ENCODE measurements around the gene PRKAA1.
"Not testable (repeated sequence)": the region's sequence is repeated elsewhere in the genome, so short reads cannot be mapped to it uniquely, and the experiment has no call there.

The PRKAA1 gene

DNA sequence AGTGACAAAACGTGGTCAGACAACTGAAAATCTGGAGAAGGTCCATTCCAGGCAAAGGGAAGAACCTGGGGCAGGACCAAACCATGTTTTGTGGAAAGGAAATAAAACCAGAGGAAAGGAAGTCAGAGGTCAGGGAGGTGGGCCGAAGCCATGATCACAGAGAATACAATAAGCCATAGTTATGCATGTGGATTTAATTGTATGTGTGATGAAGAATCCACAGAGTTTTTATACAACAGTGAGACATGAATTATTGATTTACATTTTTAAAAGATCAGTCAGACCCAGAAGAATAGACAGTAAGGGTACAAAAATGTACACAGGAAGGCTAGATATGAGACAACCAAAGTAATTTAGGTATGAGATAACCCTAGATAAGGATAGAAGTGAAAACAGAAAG lies 63.2 kb downstream of the PRKAA1 start:
- no peak for DNase-seq (ENCODE audit: low read depth in 2 of 2)

DNA sequence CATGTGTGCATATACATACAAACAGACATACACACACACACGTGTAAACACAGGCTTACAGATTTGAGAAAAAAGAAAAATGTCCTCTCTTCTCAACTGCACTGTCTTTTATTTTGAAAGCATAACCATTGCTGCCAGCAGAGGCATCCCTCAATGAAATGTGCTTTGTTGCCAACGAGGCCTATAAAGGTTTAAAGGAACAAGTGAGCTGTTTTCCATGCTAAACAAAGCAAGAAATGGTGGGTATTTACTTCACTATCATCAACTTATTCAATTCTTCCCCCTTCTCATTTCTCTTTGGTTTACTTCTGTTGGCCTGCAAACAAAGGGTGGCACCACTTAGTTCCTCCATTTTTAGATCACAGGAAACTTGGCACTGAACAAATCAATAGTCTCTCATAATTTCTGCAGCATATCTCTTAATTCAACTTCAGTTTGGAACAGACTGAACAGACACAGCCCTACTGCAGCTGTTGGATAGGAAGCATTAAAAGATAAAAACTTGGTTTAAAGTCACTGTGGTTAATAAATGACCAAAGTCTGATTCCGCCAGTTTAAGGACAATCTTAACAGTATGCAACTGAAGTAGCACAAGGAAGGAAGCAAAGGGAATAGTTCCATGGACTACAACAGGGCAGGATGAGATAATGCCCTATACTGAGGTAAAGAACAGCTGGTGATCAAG lies 64.2 kb downstream of the PRKAA1 start:
- no peak for DNase-seq (ENCODE audit: low read depth in 2 of 2)

DNA sequence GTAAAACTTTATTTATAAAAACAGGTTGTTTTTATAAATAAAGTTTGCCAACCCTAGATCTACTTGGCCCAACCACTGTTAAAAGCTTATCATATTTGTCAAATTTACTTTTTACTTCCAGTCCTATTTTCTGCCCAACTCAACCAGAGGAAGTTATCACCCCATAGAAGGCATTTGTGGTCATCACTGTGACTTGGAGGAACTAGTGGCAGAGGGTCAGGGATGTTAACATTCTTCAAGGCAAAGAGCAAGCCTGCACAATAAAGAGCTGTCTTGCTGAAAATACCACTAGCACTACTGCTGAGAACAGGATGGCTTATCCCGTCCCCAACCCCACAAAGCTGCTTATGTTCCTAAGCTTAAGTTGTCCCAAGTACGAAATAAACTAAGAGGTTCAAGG lies 64.7 kb downstream of the PRKAA1 start:
- no peak for DNase-seq (ENCODE audit: low read depth in 2 of 2)

GRCh38 chr5:40722497-40722911 lies 75.7 kb downstream of the PRKAA1 start:
- DNase-seq (ENCODE audit: low read depth in 2 of 2) = not testable (repeated sequence)

DNA sequence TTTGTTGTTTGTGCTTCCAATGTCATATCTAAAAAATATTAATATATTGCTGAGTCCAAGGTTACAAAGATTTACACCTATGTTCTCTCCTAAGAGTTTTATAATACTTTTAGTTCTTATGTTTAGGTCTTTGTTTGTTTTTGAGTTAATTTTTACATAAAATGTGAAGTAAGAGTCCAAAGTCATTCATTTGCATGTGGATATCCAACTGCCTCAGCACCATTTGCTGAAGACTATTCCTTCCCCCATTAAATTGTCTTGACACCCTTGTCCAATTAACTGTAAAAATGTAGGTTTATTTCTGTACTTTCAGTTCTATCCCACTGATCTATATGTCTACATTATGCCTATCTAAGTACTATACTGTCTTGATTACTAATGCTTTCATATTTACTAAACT lies 78.1 kb downstream of the PRKAA1 start:
- no peak for DNase-seq (ENCODE audit: low read depth in 2 of 2)

- no peak for DNase-seq (ENCODE audit: low read depth in 2 of 2)
Observed at GRCh38 chr5:40717281-40717680, 80.9 kb downstream of the PRKAA1 start.

DNA sequence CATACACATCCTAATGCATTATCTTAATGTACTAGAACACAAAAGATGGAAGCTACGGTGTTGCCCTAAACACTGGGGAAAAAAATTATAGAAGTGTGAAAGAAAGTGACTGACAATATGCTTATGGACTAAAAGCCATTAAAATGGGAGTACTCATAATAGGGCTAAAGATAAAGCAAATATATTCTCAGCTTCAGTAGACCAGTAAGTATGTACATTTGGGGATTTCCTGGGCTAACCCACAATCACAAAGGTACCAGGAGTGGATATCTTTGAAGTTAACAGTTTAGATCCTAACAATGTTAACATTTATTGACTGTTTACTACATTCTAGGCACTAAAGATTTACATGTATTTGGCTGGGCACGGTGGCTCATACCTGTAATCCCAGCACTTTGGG lies 81.6 kb downstream of the PRKAA1 start:
- no peak for DNase-seq (ENCODE audit: low read depth in 2 of 2)

DNA sequence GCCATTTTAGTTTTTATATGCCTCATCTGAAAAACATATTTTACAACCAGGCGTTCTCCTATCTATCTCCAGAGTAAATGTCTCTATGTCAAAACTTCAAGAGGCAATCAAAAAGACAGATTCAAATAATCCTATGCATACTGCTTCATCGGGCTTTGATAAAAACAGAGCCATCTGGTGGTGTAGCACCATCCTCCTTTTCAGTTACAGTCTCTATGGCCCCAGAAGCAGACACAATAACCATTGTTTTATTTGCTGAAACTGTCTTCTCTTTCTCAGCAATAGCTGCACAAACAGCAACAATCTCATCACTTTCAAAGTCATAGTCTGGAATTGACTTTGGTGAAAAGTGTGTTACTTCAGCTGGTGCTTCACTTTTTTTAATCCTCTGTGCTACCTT lies 82.2 kb downstream of the PRKAA1 start:
- DNase-seq (ENCODE audit: low read depth in 2 of 2) = no peak

DNA sequence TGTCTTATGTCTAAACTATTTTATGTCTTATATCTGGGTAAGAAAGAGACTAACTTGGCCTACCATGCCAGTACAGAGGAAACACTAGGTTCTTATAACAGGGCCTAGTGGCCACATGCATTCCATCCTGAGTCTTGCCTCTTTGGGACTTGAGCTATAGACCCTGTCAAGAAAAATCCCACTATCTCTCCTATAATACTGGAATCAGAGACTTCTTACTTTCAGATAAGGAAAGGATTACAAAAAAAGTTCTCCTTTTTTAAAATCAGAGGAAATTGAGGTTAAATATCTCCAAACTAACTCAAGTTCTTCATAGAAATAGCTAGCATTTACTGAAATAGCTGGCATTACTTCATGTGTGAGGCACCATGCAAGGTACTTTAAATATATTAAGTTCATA lies 84.2 kb downstream of the PRKAA1 start:
- DNase-seq (ENCODE audit: low read depth in 2 of 2) = no peak

GRCh38 chr5:40710575-40710974 lies 87.6 kb downstream of the PRKAA1 start:
- DNase-seq (ENCODE audit: low read depth in 2 of 2) = not testable (repeated sequence)
